GM19035 (cell line): ENCODE measurements around the gene CCDC12.
"Not testable (repeated sequence)": the region's sequence is repeated elsewhere in the genome, so short reads cannot be mapped to it uniquely, and the experiment has no call there.

Source experiments
- ATAC-seq: cut with Tn5 transposase; IDR thresholded peaks from one replicate; pipeline ENCODE4 v1.9.1; 2021; ENCODE audit not compliant: unreplicated experiment

The CCDC12 gene

DNA sequence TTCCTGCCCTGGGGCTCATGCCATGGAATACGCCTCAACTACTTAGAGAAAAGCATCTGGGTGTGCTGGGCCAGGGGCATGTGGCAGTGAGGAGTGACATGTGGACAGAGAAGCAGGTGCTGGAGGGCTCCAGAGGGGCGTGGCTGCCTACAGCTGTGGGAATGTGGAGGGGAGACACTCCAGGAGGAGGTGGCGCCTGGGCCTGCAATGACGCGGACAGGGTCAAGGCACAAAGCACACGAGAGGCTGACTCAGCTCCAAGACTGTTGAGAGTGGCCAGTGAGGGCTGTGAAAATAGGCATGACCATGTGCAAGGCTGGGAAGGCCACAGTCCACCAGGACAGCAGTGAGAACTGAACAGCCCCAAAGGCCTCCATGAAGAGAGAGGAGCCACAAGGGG is 50.5 kb downstream of the CCDC12 start:
- ATAC-seq, result no peak

DNA sequence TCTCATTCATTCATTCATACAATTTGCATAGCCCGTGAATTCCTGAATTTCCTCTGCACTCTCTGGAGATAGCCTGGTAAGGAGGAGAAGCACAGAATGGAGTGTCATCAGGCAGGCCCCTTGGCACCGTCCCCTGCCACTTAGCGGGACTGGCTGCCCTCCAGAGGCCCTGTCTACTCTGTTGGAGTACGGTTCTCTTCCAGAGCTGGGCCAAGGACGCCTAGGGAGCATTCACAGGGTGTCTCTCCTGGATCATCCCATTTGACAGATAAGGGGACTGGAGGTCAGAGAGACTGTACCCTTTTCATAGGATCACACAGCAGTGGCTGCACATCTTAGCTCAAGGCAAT is 51.0 kb downstream of the CCDC12 start:
- ATAC-seq, result no peak

DNA sequence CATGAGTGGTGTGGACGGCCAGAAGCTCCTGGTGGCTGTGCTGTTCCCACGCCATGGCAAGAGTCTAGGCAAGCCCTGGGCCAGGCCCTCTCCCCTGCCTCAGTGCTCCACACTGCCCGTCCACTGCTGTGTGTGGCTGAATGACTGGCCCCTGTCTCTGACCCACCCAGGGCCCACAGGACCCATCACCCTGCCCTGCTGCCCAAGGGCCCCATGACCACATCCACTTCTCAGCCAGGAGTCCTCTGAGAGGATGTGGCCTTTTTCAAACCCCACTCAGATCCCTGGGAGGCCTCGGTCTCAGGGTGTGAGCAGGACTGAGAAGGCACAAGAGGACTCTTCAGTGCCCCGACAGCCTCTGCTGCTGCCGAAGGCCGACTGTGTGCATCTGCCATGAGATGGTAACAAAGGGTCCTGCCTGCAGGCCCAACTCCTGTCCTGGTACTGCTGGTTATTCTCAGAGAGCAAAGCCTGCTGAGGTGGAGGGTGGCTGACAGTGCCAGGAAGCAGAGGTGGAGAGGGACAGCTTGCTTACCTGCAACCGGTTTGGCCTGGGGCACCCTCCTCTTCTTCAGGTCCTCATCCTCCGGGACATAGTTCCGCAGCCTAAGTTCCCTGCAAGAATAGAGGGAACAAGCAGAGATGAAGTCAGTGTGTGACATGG is 51.5 kb downstream of the CCDC12 start:
- no peak for ATAC-seq

DNA sequence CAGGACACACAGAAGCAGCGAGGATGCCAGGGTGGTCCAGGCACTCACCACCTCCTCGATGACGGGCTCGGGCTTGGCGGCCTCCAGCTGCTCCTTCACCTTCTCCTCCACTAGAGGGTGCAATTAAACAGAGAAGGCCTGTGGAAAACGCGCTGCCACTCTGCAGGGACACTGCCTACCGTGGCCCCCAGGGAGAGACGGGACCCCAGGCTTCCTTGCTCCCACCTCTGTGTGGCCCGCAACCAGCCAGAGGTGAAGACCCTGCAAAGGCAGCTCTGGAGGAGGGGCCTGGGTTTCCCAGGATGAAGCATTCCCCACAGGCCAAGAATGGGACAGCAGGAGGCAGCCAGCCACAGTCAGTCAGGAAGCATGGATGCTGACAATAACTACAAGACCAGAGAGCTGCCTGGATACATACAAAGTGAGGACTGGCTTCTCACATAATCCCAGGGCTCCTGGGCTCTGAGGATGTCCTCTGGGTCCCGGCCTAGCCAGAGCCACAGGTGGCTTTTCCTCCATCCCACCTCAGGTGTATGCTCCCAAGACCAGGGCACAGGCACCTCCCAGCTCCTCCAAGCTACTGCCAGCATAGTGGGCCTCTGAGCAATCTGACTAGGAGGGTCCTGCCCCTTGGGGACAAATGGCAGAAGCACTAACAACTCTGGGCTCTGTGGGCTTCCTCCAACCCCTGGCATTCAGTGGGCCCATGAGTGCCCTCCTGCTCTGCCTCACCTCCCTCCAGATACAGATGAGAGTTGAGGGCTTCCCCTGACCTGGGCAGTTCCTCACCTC is 52.8 kb downstream of the CCDC12 start:
- no peak for ATAC-seq

DNA sequence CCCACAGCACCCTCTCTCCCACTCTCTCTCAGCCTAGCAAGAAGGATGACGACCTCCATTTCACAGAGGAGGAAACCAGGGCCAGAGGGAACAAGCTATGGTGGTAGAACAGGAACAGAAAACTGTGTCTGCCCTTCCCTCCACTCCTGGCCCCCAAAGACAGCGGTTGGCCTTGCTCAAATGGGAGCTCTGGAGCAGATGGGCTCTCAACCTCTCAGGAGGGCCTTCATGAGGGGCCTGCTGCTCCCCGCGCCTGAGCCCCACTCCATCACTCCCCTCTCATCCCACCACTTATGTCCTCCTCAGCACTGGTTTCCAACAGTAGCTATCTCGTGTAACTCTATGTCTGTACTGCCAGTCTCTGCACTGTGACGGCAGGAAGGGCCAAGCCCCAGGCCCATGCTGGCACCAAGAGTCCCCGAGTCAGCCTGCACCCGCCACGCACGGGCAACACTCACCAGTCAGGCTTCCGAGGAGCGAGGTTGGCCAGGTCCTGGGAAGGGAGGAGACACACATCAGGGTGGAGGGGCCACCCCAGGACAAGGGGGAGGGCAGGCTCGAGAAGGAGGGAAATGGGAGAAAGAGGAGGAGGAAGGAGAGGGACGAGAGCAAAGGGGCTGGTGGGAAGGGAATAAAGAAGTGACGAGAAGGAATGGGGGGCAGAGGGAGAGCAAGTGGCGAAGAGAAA is 53.5 kb downstream of the CCDC12 start:
- no peak for ATAC-seq

DNA sequence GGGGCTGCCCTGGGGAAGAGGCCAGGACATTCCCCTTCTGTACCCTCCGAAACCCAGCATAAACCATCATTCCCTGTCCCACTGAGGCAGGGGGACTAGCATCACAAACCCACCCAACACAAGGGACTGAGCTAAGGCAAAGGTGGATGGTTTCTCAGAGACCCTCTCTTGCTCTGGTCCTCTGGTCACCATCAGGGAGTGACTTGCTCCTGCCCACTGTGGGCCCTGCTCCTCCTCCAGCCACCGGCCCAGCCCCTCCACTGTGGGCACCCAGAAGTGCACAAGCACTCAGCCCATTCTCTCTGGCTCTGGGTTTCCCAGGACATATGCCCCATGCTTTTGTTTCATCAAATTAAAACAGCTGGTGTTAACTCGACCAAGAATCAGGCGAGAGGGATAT is 54.1 kb downstream of the CCDC12 start:
- ATAC-seq, result no peak

DNA sequence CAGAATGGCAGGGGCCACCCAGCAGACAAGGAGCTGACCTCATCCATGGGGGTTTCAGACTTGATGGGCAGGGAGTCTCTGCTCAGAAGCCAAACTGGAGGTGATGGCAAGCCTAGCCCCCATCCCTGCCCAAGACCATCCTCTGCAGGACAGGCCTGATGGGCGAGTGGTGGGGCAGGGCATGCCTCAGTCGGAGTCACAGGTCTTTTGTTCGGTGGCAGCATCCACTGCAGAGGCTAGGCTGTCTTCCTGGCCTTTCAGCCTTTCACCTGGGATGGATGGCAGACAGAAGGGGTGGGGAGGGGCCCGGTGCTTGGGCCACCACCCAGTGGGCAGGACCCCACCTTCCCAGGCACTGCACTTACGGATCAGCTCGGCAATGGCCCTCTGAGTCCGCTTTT is 54.7 kb downstream of the CCDC12 start:
- ATAC-seq, result no peak

DNA sequence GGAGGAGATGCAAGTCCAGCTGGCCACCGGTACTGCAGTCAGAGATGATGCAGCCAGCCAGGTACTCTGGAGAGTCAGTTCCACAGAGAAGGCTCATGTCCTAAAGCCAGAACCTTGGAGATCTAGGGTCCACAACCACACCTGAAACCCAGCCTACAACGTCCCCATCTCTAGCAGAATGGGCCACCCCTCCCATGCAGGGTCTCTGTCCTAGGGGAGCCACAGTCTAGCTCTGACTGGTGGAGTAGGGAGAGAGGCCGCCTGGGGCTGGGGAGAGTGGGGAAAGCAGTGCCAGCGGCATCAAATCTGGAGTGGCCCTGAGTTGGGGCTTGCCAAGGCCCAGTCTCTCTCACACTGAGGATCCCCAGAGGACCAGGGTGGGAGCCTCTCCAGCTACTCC is 55.5 kb downstream of the CCDC12 start:
- no peak for ATAC-seq

DNA sequence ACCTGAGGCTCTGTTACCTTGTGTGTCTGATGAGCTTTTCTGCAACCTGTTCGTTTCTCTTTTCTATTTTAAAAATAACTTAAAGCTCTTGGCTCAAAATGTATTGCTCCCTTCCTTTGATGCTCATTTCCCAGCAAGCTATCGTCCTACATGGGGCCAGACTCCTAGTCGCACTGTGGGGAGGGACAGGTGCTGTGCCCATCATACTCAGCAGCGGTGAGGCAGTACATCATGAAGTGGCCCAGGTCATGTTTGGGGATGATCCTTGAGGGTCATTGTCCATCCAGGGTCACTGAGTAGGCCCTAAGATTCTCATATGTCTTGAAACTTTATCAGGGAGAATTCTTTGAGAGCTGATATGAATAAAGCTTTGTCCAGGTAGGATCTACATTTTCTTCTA is 57.9 kb downstream of the CCDC12 start:
- ATAC-seq, result no peak

DNA sequence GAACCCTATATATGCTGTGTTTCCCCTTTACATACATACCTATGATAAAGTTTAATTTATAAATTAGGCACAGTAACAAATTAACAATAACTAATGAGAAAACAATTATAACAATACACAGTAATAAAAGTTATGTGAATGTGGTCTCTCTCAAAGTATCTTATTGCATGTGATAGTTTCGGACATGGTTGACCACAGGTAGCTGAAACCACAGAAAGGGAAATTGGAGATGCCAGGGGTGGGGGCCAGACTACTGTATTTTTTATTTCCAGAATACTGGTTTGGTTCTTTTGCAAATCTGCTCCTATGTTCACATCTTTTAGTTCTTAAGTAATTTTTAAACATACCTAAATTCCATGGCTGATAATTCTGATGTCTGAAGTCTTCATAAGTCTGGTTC is 58.3 kb downstream of the CCDC12 start:
- no peak for ATAC-seq

DNA sequence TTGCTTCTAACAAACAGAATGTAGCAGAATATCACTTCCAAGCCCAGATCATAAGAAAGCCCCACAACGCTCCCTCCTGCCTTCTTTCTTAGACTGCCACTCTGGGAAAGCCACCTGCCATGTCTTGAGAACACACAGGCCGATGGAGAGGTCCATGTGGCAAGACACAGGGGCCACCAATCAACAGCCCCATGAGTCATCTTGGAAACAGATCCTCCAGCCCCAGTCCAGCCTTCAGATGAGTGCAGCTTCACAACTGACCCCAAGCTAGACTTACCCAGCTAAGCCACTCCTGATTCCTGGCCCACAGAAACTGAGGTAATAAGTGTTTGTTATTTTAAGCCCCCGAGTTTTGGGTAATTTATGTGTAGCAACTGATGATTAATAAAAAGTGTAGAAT is 59.3 kb downstream of the CCDC12 start:
- ATAC-seq, result no peak

DNA sequence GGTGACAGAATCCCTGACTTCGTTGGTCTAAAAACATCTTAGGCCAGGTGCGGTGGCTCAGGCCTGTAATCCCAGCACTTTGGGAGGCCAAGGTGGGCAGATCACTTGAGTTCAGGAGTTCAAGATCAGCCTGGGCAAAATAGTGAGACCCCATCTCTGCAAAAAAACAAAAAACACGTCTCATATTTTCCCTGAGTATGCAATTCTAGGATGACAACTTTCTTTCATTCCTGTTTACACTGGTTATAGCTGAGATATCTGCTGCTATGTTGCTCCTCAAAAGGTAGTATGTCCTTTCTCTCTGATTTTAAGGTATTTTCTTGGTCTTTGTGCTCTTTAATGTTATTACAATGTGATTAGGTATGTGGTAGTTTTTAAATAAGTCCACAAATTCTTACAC is 59.7 kb downstream of the CCDC12 start:
- no peak for ATAC-seq

DNA sequence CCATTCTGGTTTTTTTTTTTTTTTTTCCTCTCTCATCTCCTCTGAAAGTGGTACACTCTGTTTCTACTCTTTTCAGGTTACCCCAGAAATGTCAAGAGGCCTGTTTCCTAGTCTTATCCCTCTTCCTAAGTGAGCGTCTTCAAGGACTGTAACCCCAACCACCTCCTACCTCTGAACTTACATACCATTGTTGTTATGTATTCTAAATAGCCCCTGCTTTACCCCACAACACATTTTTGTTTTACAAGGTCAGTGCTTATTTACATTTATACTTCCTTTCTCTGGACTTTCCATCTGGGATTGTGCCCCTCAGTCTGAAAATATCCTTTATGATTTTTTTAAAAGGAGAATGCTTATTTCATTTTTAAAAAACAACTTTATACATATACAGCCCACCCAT is 60.3 kb downstream of the CCDC12 start:
- no peak for ATAC-seq

DNA sequence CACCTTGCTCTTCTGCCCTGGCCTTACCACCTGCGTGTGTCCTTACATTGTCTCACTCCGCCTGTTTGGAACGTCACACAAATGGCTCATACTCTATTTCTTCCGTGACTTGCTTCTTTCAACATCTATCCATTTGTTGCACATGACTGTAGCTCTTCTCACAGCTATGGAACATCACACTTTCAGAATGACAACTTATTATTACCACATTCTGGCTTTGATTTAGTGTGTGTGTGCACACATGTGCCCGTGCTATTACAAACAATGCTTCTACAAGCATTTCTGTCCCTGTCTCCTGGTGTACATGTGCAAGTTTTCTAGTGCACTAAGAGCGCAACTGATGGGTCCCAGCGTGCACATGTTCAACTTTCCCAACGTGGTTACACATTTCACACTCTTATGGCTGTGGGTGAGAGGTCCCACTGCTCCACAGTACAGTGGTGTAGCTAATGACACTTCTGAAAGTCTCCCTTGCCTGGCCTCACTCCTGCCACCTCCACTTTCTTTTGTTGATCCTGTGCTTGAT is 61.2 kb downstream of the CCDC12 start:
- no peak for ATAC-seq

DNA sequence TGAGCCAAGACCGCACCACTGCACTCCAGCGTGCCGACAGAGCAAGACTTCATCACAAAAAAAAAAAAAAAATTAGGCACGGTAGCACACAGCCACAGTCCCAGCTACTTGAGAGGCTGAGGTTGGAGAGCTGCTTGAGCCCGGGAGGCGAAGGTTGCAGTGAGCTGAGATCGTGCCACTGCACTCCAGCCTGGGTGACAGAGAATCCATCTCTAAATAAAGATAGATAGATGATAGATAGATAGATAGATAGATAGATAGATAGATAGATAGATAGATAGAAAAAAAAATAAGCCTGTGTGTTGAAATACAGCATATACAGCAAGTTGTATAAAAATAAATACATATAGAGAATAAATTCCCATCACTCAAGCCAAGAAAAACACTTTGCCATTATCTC is 61.7 kb downstream of the CCDC12 start:
- ATAC-seq, result no peak

DNA sequence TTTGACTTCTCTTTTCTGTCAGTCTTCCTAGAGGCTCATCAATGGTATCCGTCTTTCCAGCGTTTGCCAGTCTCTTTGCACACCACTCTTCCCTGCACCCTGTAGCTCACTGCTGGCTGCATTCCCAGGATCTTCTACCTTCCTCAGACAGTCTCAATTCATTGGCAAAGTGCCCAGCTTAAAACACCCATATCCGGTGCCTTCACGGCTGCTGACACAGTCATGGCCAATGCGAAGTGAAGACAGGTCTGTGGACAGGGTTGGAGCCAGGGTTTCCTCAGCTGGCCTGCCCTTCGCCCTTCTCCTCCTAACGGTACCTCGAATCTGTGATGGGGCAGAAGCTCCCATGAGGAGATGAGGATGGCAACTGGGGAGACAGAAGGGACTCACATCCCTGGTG is 62.9 kb downstream of the CCDC12 start:
- no peak for ATAC-seq

DNA sequence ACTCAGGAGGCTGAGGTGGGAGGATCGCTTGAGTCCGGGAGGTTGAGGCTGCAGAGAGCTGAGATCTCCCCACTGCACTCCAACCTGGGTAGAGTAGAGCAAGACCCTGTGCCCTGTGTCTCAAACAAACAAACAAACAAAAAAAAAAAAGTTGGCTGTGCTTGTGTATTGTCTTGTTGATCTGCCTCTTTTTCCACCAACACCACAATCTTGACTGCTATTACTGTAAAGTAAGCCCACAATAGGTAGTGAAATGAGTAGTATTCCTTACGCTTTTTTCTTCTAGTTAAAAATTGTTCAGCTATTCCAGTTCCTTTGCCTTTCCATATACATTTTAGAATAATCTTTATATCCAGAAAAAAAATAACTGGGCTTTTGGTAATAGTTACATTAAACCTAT is 63.6 kb downstream of the CCDC12 start:
- no peak for ATAC-seq

DNA sequence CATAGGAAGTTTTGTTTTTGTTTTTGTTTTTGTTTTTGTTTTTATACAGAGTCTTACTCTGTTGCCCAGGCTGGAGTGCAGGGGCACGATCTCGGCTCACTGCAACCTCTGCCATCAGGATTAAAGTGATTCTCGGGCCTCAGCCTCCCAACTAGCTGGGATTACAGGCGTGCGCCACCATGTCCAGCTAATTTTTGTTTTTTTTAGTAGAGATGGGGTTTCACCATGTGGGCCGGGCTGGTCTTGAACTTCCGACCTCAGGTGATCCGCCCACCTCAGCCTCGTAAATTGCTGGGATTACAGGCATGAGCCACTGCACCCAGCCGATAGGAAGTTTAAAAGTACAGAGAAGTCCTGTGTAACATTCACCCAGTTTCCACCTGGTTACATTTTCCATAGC is 65.6 kb downstream of the CCDC12 start:
- not testable (repeated sequence) for ATAC-seq

DNA sequence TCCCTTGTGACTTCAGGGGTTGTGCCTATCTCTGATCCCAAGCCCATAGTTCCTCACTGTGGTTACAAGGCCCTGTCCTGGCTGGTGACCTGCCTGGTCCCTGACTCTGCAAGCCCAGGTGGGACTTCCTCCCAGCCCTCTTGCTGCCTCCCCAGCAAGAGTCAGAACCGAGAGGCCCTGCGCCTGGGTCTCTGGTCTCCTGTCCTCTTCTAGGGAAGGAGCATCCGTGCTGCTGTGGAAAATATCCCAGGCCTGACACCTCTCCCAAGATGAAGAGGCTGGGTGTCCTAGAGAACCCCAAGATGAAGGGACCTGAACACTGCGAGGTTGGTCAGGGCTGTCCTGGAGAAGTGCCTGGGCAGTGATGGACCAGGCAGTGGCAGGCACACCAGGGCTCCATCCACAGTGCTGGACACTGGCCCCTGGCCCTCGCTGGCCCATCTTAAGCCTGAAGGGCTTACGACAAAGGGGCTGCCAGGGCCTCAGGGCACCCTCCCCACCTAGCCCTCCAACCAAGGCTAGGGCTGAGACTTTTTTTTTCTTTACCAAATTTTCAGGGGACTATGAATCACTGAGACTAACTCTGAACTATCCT is 66.3 kb downstream of the CCDC12 start:
- no peak for ATAC-seq

DNA sequence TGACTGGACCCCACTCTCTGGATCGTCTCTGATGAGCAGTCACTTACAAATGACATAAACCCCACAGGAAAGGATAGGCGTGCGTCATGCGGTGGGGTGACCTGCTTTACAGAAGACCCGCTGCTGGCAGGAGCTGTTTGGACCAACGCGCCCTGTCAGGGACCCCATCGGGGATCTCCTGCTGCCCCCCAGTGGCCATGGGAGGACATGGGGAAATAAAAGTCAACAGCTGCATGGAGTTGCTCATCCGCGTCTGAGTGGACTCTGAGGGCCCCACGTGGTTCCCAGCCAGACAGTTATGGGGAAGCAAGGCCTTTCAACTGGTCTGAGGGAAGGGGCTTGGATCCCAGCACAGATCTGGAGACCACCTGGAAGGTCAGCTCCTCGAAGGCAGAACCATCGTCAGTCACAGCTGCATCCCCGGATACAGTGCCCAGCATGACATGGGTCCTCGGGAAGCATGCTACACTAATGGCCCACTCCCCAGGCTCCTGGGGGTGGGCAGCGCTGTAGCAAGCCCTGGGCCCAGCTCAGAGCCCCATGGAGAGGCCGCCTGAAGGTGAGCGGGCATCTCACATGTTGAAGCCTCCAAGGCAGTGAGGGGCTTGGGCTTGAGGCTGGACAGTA is 66.9 kb downstream of the CCDC12 start:
- no peak for ATAC-seq

DNA sequence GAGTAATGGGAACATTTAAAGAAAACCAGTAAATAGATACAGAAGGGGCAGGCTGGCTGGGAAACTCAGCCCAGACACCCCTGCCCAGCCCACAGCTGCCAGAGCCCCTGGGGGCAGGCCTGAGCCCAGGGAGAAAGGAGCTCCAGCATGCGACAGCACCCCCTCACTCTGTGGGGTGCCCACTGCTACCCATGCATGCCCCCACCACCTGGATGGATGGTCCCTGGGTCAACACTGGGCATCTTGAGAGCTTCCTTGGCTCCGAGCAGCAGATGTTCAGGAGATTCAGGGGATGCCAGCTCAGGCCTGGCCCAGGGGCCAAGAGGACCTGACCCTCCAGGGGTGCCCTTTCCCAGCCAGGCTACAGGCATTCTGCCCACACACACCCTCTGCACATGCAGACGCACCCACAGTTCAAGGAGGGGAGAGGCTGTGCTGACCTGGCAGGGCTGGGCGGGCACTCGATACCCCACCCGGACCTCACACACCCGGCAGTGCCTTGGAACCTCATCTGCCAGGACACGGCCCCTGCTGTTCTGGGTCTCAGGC is 67.5 kb downstream of the CCDC12 start:
- no peak for ATAC-seq
